GM20431 (cell line): Measurements from ENCODE around the gene AJAP1.

Source experiments
- in situ Hi-C: fragments of 300-500 bp; cut with MseI, MboI; formaldehyde crosslinking; loops from one replicate; pipeline ENCODE4 v1.15.0; 2020; ENCODE audit warnings: low sequenced_read_pairs; ENCODE audit not compliant: unreplicated experiment

AJAP1 gene

DNA sequence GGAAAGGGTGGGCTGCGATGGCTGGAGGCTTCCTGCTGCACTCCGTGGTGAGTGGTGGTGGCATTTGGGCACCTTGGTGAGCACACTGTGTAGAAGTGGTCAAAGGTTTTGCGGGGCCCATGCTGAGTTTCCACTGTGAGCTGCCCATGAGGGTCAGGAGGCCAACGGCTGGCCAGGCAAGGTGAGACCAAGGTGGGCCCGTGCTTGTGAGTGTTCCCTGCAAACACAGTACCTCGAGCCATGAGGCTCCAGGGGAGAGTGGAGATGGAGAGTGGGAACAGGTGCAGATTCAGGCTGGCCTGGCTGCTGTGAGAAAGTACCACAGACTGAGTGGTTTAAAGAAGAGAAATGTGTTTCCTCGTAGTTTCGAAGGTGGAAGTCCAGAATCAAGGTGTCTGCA, 40.8 kb downstream of the AJAP1 start:
- in situ Hi-C loops, result no loop called here

DNA sequence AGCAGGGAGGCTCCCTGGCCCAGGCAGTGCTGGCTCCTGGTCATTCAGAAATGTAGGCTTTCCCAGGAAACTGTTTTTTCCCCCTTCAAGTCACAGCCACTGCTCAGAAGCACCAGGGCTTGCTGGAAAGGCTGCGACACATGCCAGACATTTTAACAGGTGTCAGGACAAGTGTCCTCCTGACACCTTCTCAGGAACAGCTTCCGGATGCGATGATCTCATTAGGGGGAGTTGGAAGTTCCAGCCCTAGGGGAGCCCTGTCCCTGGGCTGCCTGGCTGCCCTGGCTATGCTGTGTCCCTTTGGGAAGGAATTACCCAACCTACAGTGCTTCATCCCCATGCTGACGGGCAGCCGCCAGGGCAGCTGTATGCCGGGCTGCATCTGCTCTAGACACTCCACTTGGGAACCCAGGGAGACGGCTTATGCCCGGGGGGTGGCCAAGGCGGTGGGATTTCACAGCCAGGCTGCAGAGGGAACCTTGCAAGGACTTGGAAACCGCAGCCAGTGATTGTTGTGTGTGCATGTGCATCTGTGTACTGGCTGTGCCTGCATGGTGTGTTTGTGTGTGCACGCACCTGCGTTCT, 41.8 kb downstream of the AJAP1 start:
- in situ Hi-C loops, result no loop called here

DNA sequence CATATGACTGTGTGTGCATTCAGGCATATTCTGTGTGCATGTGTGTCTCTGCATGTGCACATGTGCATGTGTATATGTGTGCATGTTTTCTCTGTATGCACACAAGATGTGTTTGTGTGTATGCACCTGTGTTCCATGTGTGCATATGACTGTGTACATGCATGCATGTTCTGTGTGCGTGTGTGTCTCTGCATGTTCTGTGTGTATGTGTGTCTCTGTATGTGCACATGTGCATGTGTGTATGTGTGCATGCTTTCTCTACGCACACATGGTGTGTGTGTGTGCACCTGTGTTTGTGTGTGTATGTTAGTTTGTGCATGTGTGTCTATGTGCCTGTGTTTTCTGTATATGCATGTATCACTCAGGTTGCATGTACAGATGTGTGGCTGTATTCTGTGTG, 42.3 kb downstream of the AJAP1 start:
- in situ Hi-C loops, result no loop called here

DNA sequence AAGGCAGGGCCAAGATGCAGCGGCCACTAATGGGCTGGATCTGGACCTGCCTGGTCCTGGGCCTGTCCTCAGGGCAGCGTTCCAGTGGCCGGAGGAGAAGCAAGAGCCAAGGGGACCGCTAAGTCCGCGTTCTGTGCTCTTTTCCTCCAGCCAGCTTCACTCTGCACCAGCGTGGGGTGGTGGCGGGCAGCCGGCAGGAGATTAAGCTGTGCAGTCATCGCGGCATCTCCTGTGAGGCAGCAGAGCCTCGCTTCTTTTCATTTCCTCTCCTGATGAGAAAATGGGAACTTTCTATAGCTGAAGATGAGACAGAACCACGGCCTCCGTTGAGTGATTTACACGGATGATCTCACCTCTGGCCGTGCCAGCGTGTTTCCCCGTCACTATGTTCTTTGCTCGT, 43.4 kb downstream of the AJAP1 start:
- in situ Hi-C loops, result no loop called here

DNA sequence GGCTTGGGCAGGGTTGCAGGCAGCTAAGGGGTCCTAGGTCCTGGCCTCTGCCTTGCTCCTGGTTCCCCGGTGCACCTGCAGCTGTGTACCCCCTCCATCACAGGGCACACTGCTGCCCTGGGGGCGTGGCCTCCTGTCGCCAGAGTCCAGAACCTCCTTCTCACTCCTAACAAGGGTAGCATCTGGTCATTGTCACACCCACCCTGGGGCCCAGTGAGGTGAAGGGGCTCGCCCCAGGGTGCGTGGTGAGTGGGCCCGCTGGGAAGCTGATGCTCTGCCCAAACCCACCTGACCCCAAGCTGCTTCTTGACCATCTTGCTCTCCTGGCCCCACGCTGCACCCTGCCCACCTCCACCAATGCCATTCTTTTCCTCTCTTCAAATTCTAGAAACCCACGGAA, 44.5 kb downstream of the AJAP1 start:
- in situ Hi-C loops, result no loop called here

DNA sequence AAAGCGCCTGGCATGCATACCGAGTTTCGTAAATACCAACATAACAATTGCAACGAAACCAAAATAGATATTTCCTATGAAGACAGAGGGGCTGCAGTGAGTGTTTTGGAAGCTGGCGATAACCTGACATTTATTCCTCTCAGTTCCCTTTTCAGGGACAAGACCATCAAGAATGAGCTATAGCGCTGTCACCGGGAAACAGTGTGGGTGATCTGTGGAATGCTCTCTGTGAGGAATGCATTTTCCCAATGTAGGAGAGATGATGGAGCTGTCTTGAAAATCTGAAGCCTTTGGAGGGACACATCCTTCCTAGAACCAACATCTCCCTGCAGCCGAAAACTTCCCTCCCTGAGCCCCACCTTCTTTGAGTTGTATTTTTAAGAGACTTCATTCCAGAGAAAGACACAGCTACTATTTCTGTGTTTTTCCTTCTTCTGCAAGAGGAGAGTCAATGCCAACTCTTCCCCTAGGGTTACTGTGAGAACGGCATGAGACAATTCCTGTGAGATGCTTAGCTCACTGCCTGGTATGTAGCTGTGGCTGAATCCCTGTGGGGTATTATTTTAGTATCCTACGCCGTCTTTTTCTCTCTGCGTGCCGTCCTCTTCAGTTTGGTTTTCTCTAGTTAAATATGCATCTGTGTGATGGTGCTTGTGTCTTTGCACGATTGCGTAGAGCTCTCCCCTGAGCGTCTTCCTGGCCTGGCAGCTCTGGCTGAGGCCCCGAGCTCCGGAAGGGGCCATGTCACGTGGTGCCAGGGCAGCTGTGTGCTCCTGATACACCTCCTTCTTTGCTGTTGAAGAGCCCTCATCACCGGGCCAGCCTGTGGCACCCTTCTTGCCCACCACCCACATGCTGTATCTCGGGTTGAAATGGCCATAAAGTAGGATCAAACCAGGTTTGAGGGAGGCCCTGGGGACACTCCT, 45.2 kb downstream of the AJAP1 start:
- in situ Hi-C loops, result no loop called here

DNA sequence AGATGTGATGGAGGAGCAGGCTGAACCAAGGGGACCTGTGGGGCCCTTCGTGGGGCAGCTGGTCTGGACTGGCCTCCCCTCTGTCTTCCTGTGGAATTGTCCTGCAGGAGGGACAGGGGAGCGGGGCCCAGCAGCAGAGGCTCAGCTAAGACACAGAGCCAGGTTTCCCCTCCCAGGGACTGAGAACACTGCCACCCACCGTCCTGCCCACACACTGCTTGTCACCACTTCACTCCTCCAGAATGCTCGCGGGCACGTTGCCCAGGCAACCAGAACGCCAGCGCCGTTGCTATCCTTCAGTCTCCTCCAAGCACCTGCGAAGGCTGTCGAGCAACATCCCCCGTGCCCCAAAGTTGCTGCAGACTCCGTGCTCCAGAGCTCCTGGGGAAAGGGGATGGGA, 46.4 kb downstream of the AJAP1 start:
- in situ Hi-C loops, result no loop called here

DNA sequence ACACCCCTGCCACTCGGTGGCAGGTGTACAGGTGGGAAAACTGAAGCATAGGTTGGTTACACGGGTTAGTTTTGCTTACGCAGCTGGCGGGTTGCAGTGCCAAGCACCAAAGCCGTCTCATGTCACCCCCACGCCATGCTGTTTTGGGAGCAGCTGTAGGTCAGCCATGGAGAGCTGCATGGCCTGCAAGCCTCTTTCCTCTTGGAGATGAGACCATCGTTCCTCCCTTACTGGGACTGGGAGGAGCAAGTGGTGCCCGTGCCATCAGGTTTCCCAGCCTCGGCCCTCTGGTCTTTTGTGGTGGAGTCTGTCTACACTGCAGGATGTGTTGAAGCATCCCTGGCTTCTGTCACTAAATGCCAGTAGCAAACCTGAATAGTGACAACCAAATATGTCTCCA, 46.9 kb downstream of the AJAP1 start:
- in situ Hi-C loops, result no loop called here

DNA sequence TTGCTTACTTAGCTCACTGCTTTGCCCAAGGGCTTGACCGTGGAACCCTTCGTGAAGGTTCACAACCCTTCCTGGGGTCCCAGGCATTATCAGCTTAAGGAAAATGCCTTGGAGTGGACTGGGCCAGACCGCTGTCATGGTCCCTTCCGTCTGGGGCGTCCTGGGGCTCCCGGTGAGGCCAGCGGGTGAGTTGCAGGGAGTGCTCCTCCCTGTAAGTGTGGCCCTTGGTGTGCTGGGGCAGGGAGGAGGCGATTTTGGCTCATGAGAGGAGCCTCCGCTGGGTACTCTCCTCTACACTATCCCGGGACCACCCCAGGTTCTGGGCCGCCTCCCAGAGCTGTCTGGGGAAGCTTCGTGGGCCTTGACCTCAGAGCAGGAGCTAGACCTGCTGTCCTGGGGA, 48.1 kb downstream of the AJAP1 start:
- in situ Hi-C loops, result no loop called here

DNA sequence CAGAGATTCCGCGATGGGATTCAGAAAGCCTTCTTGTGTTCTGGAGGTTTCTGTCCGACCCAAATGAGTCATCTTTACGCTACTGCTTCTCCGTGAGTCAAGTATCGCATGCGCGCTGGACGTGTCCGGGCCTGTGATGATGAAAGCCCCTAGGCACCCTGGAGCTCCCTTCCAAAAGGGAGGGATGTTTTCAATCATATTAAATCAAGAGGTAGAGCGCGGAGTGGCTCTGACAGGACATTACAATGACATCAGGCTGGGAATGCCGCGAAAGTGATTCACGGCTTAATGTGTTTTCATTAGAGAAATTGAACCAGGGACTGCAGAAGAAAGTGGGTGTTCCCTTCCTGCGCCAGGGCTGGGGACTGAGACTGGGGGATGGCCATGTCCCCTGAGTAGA, 48.5 kb downstream of the AJAP1 start:
- in situ Hi-C loops, result no loop called here

DNA sequence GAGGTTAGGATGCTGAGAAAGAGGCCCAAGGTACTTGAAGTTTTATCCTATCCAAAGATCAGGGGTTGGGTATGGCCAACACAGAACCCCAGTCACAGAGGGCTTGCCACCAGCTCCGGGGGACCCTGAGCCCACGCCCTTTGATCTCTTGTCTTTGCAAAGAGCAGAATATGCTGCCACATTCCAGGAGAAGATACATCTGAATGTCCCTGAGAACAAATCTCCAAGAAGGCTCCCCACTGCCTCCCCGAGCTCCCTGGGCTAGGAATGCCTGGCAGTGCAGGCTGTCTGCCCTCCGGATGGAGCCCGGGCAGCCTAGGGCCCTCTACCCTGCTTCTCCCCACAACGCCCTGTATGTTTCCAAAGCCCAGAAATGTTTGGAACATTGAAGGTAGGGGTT, 49.2 kb downstream of the AJAP1 start:
- in situ Hi-C loops, result no loop called here

DNA sequence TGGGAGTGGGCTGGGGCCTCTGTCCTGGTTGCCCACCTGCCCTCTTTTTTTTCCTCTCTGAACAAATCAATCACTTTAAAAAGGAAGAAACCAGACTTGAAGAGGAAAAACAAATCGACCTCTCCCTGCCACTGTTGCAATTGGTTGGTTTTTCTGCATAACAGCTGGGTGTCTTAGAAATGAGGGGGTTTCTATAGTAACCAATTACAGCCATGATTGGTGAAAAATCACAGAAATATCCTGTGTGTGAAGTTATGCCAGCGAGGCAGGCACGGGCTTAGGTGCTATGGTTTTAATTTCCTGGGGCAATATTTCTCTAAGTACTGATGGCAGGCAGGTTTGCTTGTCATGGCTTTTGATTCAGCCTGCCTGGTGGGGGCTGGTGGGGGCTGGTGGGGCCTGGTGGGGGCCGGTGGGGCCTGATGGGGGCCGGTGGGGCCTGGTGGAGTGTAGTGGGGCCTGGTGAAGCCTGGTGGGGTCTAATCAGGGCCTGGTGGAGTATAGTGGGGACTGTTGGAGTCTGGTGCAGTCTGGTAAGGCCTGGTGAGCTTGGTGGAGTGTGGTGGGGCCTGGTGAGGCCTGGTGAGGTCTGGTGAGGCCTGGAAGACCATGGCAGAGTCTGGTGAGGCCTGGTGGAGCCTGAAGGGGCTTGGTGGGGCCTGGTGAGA, 54.6 kb downstream of the AJAP1 start:
- in situ Hi-C loops, result no loop called here

DNA sequence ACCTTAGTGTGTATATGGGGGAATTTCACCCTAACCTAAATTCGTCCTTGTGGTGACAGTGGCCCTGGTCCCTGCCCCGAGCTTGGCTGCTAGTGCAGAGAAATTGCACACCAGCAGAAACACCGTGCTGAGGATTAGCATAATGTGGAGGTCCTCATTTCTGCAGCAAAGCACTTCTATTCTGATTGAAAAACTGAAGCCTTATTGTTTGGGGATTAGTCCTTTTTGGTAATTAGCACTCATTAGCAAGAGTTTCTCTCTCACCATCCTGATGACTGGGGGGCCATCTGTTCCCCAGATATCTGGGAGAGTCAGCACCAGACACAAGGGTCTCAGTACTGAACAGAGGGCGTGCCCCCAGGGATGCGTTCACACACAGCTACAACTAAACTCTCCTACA, 55.2 kb downstream of the AJAP1 start:
- in situ Hi-C loops, result no loop called here

DNA sequence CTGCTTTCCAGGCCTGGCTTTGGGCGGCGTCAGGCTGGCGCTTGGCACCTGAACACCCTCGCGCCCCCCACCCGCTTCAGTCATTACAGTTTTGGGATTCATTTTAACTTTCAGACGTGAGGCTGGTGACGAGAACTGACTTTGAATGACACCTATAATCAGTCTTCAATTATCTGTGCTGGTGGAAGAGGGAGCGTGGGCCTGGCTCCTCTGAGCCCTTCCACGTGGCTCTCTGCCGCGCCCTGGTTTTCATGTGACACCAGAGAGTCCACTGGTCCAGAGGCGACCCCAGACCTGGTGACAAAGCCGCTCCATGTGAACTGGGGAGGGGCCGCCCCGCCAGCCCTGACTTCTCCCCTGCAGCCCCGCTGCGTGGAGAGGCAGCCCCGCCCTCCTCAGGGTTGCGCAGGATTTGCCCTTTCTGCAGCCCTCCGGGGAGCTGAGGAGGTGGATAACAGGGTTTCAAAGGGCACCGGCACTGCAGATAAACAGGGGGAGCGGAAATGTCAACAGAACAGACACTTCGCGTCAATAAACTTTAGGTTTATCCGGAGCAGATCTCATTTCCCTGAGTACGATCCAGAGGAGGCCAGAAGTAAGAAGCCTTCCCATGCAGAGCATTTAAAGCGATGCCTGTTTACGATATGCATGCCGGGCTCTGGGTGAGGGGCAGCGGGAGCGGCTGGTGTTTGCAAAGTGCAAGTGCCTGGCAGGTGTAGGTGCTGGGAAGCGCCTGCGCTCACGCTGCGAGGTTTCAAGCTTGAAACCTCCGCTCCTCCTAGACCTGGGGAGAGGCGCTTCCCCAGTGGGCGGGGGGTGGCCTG, 56.4 kb downstream of the AJAP1 start:
- in situ Hi-C loops, result no loop called here

DNA sequence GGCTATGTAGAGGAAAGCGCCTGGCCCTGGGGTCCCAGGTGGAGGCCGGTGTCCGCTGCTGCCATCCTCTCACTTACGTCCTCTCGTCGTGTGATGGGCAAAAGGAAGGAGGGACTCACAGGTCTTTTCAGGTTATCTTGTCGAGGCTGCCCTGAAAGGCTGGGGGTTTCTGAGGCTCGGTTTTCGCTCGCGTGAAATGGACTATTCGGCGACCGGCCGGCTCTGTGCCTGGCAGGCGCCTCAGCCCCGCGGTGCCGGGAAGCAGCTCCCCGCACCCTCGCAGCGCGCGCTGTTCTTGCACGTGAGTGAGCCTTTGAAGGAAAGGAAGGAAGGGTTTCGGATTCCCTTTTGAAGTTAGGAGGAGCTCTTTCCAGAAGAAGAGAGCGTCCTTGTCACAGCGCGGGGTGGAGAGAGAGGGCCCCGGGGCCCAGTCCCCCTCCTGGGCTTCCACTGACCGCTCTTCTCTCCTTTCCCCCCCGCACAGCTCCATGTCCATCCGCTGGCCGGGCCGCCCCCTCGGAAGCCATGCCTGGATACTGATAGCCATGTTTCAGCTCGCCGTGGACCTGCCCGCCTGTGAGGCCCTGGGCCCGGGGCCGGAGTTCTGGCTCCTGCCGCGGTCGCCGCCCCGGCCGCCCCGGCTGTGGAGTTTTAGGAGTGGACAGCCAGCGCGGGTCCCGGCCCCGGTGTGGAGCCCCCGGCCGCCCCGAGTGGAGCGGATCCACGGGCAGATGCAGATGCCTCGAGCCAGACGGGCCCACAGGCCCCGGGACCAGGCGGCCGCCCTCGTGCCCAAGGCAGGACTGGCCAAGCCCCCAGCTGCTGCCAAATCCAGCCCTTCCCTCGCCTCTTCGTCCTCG, 57.2 kb downstream of the AJAP1 start:
- in situ Hi-C loops, result no loop called here

DNA sequence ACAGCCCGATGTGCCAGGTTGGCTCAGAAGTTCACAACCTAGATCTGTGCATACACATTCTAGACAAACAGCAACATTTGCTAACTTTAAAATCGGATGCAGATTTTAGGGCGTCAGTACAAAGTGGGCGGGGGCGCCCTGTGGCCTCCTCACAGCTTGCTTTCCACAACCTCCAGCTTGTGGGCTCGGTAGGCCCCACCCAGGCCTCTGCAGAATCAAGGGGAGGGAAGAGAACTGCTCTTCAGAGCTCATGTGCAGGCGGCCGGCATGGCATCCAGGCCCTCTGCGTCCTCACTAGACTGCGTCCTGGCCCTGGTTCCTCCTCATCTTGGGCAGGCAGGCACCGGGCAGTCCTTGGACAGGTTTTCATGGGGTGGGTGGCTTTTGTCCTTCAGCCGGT, 59.3 kb downstream of the AJAP1 start:
- in situ Hi-C loops, result no loop called here

DNA sequence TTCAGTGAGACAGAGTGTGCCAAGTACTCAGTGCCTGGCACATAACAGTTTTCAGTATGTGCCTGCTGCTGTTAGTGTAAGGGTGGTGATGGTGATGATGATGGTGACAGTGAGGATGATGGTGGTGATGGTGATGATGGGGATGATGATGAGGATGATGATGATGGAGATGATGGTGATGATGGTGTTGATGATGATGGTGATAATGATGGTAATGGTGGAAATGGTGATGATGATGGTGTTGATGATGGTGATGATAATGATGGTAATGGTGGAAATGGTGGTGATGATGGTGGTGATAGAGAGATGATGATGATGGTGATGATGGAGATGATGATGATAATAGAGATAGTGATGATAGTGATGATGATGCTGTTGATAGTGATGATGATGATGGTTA, 62.0 kb downstream of the AJAP1 start:
- in situ Hi-C loops, result no loop called here

DNA sequence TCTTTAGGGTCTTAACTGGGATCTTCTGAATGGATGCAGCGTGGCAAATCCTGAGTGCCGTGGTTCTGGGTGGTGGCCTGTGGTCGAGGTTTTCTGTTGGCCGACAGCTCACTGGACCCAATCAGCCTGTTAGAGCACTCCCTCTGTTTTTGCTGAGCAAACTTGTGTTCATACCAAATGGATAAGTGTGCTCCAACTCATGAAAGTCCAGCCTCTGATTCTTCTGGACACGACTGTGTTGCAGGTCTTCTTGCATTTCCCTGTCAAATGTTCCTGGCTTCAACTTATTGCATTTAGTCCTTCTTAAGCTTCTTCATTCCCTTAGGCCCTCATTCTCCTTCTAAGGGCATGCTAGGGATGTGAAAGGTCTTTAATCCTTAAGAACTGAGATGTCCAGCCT, 63.7 kb downstream of the AJAP1 start:
- in situ Hi-C loops, result no loop called here

DNA sequence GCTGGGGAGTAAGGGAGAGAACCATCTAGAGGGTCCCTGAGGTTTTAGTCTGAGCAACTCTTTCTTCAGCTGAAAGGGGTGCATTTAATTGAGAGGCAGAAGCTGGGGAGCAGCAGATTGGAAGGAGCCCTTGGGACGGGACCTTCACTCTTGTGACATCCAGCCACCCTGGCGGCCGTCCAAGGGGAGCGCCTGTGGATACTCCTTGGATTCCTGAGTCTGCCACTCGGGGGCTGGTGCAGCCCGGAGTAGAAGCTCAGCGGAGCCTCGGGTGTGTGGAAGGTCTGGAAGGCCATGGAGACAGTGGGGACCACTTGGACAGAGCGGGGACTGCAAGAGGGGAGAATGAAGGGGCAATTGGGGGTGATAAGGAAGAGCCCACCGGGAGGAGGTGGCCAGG, 68.7 kb downstream of the AJAP1 start:
- in situ Hi-C loops, result no loop called here

DNA sequence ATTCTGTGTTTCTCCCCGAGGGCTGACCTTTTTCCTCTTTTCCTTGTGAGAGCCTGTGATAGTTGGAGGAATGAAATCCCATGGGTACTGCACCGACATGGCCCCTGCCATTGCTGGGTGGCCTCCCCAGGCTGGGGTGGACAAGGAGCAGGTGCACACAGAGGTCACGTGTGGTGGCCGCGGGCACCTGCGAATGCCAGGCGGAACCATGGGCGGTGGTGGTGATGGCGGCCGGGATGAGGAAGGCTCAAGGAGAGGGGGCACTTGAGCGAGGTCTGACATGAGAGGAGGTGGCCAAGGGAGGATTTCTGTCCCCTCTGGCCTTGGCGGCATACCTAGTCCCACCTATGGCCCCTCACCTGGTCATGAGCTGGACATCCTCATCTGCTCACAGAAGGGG, 69.6 kb downstream of the AJAP1 start:
- in situ Hi-C loops, result no loop called here
